ENCODE results near the gene PDXDC1. TPM values are rescaled to one million over a fixed set of nuclear protein-coding genes. Genes with fewer than 3 reads are reported as not detected.
A peak's percentile ranks its signal among the peaks of the same experiment; 100 is the strongest.
"Not testable (repeated sequence)": the region's sequence is repeated elsewhere in the genome, so short reads cannot be mapped to it uniquely, and the experiment has no call there.

The PDXDC1 gene
- total RNA-seq, 1 donor from 2014 or later: 71.4 TPM

DNA sequence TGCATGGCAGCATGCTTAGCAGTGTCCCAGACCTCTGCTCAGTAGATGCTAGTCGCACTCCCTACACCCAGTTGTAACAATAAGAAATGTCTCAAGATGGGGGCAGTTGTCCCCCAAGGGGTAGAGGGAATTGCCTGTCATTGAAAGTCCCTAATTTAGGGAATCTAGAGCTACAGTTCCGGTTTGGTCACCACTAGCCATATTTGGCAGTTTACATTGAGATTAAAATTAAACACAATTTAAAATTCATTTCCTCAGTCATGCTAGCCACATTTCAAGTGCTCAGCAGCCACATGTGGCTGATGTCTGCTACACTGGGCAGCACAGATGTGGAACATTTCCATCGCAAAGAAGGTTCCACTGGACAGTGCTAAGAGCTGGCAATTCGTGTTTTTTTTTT is 4.1 kb downstream of the PDXDC1 start:
- H3K4me3 ChIP-seq; intact Hi-C loops (cut with micrococcal nuclease): not testable (repeated sequence)

DNA sequence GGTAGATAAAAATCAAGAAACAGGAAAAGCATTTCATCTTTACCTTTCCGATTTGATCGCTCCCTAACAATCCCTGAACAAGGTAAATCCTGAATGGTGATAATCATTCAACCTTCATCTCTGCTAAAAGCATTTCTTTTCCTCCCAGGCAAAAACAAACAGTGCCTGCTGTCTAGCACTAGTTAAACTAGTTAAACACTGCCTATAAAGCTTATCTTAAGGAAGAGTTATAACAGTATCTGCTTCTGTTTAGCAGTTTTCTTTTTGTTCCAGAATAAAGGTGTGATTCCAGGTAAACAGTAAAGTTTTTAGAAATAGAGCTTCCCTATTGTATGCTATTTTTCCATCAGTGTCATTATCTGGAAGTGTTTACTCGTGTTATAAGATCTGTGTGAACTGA is 6.4 kb downstream of the PDXDC1 start:
- DNase-seq; H3K27me3 ChIP-seq (ENCODE audit: low read depth); H3K4me3 ChIP-seq; H3K9me3 ChIP-seq (replicated peaks); intact Hi-C loops (cut with micrococcal nuclease); H3K27ac ChIP-seq (replicated peaks): not testable (repeated sequence)
- Histone ChIP-seq H3K36me3 (peaks cover 10% of the 10 kb centered on the region), H3K4me1 (peaks cover 19% of the 10 kb centered on the region)

More for the DNA sequence above, 4.1 kb downstream of the PDXDC1 start:
- not testable (repeated sequence) for DNase-seq; H3K36me3 ChIP-seq; H3K27ac ChIP-seq (replicated peaks); H3K9me3 ChIP-seq (replicated peaks); H3K27me3 ChIP-seq (ENCODE audit: low read depth)
- peaks cover 41% of the 10 kb centered on the region for H3K4me1 ChIP-seq

DNA sequence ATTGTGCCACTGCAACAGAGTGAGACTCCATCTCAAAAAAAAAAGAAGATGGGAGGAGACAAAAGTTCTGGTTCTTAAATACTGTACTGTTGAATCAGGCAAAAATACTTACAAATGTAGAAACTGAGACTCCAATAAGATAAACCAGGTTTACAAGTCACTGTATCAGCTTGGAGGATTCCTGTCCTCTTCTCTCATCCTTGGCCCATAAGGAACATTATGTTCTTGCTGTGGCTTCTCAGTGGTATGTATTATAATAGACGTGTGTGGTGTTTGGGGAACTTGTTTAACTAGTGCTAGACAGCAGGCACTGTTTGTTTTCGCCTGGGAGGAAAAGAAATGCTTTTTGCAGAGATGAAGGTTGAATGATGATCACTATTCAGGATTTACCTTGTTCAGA is 7.7 kb downstream of the PDXDC1 start:
- H3K27ac ChIP-seq (replicated peaks); H3K9me3 ChIP-seq (replicated peaks); H3K4me3 ChIP-seq; H3K27me3 ChIP-seq (ENCODE audit: low read depth); DNase-seq; intact Hi-C loops (cut with micrococcal nuclease): not testable (repeated sequence)
- Histone ChIP-seq H3K36me3 (peaks cover 17% of the 10 kb centered on the region), H3K4me1 (peaks cover 12% of the 10 kb centered on the region)

DNA sequence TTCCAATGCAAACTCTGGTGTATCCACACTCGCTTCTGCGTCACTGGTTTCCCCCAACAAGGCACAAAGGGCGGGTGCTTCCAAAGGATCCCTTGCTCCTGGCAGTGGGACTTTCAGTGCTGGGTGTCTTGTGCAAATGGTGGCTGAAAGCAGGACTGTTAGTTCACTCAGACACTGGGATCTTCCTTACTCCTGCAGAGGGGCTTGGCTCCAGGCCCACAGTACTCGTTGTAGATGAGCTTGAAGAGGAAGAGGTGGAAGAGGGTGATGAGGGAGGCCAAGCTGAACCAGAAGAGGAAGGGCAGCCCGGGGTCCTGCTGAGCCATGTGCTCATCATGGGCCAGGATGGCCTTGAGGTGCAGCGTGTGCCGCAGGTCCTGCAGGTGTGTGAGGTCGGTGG is 13.3 kb downstream of the PDXDC1 start:
- peaks cover 24% of the 10 kb centered on the region for H3K36me3 ChIP-seq
- intact Hi-C loops (cut with micrococcal nuclease); H3K9me3 ChIP-seq (replicated peaks); H3K4me3 ChIP-seq; H3K4me1 ChIP-seq; H3K27me3 ChIP-seq (ENCODE audit: low read depth); H3K27ac ChIP-seq (replicated peaks); DNase-seq: not testable (repeated sequence)

DNA sequence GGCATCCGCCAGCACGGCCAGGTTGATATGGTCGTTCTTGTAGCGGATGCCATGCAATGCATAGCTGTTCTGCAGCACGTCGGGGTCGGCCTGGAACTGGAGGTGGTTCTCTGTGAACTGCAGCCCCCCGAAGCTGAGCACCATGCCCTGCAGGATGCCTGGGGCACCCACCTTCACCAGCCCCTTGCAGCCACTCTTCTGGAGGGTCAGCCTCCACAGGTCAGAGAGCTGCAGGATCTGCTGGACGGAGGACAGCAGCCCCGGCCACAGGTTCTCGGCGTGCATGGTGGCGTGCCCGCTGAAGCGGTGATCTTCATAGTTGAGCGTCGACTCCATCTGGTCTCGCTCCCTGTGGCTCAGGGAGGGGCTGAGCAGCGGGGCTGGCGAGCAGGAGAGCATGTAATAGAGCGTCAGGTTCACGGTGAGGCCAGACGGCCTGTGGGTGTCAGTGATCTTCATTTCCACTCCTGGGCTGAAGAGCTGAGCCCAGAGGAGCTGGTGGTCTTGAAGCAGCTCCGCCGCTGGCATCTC is 13.9 kb downstream of the PDXDC1 start:
- peaks cover 24% of the 10 kb centered on the region for H3K36me3 ChIP-seq
- H3K27me3 ChIP-seq (ENCODE audit: low read depth); H3K4me3 ChIP-seq; intact Hi-C loops (cut with micrococcal nuclease); H3K27ac ChIP-seq (replicated peaks); DNase-seq; H3K4me1 ChIP-seq; H3K9me3 ChIP-seq (replicated peaks): not testable (repeated sequence)

DNA sequence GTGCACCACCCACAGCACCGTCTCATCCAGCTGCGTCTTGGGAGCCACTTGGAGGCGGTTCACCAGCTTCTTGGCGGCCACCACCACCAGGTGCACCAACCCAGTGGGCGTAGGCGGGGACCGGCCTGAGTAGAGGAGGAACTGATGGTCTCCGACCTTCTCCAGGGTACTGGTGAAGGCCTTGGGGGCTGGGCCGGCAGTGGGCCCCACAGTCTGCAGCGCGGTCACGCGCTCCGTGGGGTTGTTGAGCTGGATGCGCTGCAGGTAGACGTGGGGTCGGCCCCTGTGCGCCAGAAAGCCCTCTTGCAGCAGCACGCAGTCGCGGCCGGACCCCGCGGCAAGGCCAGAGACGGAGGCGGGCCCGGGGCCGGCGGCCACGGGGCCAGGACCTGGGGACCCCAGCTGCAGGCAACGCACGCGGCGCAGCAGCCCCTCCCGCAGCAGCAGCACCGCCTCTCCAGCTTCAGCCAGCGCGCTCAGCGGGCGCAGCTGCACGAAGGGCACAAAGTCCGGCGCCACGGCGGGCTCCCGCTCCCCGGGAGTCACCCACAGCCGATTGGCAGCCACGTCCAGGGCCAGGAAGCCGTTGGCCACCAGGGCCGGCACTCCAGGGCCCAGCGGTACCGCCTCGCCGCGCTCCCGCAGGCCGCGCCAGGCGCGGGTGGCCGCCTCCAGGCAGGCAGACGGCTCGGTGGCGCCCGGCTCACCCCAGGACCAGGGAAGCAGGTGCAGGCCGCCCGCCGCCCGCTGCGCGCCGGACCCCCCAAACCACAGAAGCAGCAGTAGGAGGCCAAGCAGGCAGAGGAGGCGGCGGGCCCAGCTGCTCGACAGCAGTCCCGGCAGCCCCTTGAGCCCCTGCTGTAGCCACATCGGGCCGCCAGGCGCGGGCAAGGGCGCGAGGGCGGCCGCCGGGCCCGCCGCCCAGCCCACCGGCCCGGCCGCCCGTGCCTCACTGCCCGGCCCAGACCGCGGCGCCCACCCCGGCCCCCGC is 14.8 kb downstream of the PDXDC1 start:
- H3K4me1 ChIP-seq; DNase-seq; H3K27me3 ChIP-seq (ENCODE audit: low read depth); H3K27ac ChIP-seq (replicated peaks); intact Hi-C loops (cut with micrococcal nuclease); H3K4me3 ChIP-seq: not testable (repeated sequence)
- Histone ChIP-seq H3K36me3 (peaks cover 24% of the 10 kb centered on the region), H3K9me3 (replicated peaks) (peaks cover 10% of the 10 kb centered on the region)

DNA sequence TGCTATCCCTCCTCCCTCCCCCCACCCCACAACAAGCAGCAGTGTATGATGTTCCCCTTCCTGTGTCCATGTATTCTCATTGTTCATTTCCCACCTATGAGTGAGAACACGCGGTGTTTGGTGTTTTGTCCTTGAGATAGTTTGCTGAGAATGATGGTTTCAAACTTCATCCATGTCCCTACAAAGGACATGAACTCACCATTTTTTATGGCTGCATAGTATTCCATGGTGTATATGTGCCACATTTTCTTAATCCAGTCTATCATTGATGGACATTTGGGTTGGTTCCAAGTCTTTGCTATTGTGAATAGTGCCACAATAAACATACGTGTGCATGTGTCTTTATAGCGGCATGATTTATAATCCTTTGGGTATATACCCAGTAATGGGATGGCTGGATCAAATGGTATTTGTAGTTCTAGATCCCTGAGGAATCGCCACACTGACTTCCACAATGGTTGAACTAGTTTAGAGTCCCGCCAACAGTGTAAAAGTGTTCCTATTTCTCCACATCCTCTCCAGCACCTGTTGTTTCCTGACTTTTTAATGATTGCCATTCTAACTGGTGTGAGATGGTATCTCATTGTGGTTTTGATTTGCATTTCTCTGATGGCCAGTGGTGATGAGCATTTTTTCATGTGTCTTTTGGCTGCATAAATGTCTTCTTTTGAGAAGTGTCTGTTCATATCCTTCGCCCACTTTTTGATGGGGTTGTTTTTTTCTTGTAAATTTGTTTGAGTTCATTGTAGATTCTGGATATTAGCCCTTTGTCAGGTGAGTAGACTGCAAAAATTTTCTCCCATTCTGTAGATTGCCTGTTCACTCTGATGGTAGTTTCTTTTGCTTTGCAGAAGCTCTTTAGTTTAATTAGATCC is 18.7 kb downstream of the PDXDC1 start:
- H3K4me1 ChIP-seq; H3K27me3 ChIP-seq (ENCODE audit: low read depth); DNase-seq; H3K4me3 ChIP-seq; intact Hi-C loops (cut with micrococcal nuclease); H3K27ac ChIP-seq (replicated peaks): not testable (repeated sequence)
- H3K36me3 ChIP-seq: peaks cover 13% of the 10 kb centered on the region
- H3K9me3 ChIP-seq (replicated peaks): peaks cover 10% of the 10 kb centered on the region

DNA sequence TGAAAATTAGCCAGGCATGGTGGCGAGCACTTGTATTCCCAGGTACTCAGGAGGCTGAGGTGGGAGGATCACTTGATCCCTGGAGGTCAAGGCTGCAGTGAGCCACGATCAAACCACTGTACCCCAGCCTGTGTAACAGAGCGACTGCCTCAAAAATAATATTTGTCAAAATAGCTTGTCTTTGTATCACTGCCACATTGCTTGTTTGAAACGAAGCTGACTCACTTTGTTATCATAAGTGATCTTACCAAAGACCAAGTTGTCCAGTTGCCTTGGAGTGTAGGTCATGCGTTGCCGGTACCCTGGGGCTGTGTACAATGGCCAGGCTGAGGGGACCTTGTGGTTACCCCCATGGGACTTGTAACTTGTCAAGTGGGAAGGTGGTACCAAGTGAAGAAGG is 21.9 kb downstream of the PDXDC1 start:
- H3K27me3 ChIP-seq (ENCODE audit: low read depth); DNase-seq: not testable (repeated sequence)

DNA sequence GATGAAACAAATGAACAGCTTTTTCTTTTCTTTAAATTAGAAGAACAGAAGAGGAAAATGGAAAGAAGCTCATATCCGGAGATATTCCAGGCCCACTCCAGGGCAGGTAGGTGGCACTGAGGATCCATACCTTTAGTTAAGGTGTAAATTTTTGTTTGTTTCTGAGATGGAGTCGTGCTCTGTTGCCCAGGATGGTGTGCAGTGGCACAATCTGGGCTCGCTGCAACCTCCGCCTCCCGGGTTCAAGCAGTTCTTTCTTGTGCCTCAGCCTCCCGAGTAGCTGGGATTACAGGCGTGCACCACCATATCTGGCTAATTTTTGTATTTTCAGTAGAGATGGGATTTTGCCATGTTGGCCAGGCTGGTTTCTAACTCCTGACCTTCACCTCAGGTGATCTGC is 23.5 kb downstream of the PDXDC1 start:
- H3K9me3 ChIP-seq (replicated peaks): not testable (repeated sequence)

More for the DNA sequence above, 21.9 kb downstream of the PDXDC1 start:
- H3K9me3 ChIP-seq (replicated peaks): peaks cover 10% of the 10 kb centered on the region
- H3K4me3 ChIP-seq; H3K27ac ChIP-seq (replicated peaks); H3K4me1 ChIP-seq; intact Hi-C loops (cut with micrococcal nuclease): not testable (repeated sequence)
- H3K36me3 ChIP-seq: peaks cover 30% of the 10 kb centered on the region

DNA sequence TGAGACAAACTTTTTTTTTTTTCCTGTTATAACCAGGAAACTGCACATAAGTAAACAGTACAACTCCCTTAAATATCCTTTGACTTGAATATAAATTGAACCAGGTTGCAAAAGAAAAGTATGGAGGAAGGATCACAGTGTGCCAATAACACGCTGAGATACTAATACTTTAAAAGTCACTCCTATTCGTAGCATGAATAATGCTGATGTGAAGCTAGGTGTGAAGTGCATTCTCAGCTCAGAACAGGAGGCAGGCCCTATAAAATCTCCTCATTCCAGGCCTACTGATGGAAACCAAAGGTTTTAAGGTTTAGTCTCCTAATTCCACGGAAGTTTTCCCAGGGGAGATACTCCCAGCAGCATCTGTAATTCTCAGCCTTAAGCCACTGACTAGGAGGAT is 25.0 kb downstream of the PDXDC1 start:
- H3K4me3 ChIP-seq; H3K9me3 ChIP-seq (replicated peaks); H3K27ac ChIP-seq (replicated peaks); intact Hi-C loops (cut with micrococcal nuclease); H3K4me1 ChIP-seq; DNase-seq; H3K27me3 ChIP-seq (ENCODE audit: low read depth): not testable (repeated sequence)
- H3K36me3 ChIP-seq: peaks cover 43% of the 10 kb centered on the region

More for the DNA sequence above, 23.5 kb downstream of the PDXDC1 start:
- H3K27ac ChIP-seq (replicated peaks); H3K27me3 ChIP-seq (ENCODE audit: low read depth); DNase-seq; H3K4me3 ChIP-seq; H3K4me1 ChIP-seq; intact Hi-C loops (cut with micrococcal nuclease): not testable (repeated sequence)
- H3K36me3 ChIP-seq: peaks cover 34% of the 10 kb centered on the region

DNA sequence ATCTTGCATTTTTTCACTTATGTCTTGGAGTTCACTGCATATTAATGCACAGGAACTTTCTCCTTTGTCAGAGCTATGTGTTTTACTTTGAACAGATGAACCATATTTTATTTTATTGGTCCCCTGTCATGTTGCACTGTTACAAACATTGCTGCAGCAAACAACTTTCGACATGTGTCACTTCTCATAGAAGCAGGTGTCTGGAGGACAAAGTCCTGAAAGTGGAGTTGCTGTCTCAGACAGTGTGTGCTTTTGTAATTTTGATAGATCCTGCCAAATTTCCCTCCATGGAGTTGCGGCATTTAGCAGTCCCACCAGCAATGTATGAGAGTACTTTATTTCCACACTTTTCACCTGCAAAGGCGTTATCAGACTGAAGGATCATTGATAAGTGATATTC is 27.6 kb downstream of the PDXDC1 start:
- H3K27ac ChIP-seq (replicated peaks); DNase-seq; H3K9me3 ChIP-seq (replicated peaks); H3K27me3 ChIP-seq (ENCODE audit: low read depth); intact Hi-C loops (cut with micrococcal nuclease); H3K4me3 ChIP-seq: not testable (repeated sequence)
- H3K36me3 ChIP-seq: peaks cover 64% of the 10 kb centered on the region
- H3K4me1 ChIP-seq: peaks cover 10% of the 10 kb centered on the region

DNA sequence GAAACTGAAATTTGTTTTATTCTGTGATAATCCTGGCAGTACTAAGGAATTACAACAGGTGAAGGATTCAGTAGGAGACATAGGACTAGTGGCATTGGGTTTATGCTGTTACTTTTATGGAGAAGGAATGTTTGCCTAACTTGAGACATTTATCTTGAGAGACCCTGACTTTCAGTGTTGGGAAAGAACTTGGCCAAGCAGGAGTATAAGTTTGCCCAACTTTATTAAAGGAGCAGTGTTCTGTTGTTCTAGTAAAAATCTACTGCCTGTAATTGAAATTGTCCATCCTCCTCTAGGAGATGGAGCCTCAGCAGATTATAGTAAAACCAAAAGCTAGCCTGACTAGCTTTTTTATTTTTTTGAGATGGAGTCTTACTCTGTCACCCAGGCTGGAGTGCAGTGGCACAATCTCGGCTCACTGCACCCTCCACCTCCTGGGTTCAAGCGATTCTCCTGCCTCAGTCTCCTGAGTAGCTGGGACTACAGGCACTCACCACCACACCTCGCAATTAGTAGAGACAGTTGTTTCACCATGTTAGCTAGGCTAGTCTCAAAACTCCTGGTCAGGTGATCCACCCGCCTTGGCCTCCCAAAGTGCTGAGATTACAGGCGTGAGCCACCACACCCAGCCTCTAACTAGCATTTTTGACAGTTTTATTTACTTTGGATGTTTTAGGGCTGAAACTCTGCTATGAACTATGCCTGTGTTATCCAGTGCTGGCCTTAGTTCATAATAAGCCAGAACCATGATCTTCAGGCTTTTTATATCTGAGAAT is 30.7 kb downstream of the PDXDC1 start:
- H3K9me3 ChIP-seq (replicated peaks); H3K4me1 ChIP-seq; DNase-seq; H3K27me3 ChIP-seq (ENCODE audit: low read depth); H3K4me3 ChIP-seq; intact Hi-C loops (cut with micrococcal nuclease): not testable (repeated sequence)
- peaks cover 61% of the 10 kb centered on the region for H3K36me3 ChIP-seq
- H3K27ac ChIP-seq (replicated peaks): peak overlapping the region; percentile 7

All from left ventricle myocardium inferior (tissue), 1 donor.